Measurements from ENCODE around the gene CCR5AS.

GRCh38 chr3:46335541-46335940, 71.3 kb downstream of the CCR5AS start:
- TF ChIP-seq YY1 (IDR thresholded peaks at IDR 0.05; ENCODE audit: insufficient read depth, insufficient read length) (no peak), ZNF274 (IDR thresholded peaks at IDR 0.05; ENCODE audit: low read depth, low read length) (no peak), SUZ12 (IDR thresholded peaks at IDR 0.05; ENCODE audit: extremely low read depth, insufficient read depth, insufficient read length) (no peak)
